ENCODE results near the gene WDR6. TPM values are rescaled to one million over a fixed set of nuclear protein-coding genes. Genes with fewer than 3 reads are reported as not detected.

Gene WDR6, protein sequence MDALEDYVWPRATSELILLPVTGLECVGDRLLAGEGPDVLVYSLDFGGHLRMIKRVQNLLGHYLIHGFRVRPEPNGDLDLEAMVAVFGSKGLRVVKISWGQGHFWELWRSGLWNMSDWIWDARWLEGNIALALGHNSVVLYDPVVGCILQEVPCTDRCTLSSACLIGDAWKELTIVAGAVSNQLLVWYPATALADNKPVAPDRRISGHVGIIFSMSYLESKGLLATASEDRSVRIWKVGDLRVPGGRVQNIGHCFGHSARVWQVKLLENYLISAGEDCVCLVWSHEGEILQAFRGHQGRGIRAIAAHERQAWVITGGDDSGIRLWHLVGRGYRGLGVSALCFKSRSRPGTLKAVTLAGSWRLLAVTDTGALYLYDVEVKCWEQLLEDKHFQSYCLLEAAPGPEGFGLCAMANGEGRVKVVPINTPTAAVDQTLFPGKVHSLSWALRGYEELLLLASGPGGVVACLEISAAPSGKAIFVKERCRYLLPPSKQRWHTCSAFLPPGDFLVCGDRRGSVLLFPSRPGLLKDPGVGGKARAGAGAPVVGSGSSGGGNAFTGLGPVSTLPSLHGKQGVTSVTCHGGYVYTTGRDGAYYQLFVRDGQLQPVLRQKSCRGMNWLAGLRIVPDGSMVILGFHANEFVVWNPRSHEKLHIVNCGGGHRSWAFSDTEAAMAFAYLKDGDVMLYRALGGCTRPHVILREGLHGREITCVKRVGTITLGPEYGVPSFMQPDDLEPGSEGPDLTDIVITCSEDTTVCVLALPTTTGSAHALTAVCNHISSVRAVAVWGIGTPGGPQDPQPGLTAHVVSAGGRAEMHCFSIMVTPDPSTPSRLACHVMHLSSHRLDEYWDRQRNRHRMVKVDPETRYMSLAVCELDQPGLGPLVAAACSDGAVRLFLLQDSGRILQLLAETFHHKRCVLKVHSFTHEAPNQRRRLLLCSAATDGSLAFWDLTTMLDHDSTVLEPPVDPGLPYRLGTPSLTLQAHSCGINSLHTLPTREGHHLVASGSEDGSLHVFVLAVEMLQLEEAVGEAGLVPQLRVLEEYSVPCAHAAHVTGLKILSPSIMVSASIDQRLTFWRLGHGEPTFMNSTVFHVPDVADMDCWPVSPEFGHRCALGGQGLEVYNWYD
- 65.0 to 73.0 TPM (median 69.3 TPM) in 5 replicates for total RNA-seq (2022; extraction: Qiagen RNA extraction)

DNA sequence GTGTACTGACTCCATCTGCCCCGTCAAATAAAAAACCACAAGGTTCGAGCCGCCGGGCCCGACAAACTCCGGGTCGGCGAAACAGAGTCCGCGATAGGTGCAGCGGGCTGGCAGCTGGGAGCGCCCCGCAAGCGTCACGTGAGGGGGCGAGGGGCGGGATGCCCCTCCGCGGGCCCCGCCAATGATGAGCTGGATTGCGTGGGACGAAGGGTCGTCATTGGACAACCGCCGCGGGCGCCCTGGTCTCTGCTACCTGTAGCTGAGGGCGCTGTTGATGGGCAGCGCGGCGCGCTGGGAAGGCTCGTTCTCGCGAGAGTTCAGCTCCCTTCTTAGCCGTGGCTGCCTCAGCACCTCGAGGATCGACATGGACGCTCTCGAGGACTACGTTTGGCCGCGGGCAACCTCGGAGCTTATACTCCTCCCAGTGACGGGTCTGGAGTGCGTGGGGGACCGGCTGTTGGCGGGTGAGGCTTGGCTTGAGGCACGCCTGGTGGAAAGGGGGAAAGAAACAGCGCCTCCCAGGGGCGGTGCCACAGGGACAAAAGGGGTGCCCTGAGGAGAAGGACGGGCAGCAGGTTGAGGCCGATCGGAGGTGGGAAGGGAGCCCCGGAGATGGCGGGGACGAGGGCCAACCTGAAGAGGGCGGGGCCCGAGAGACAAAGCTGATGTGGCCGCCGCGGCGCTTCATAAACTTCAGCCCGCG is at the start of gene WDR6:
Gene WDR6, plus strand, starts transcription at position 324 of the 703 bp plus-strand sequence. Its CDS starts 41 bp downstream, at position 365.

DNA sequence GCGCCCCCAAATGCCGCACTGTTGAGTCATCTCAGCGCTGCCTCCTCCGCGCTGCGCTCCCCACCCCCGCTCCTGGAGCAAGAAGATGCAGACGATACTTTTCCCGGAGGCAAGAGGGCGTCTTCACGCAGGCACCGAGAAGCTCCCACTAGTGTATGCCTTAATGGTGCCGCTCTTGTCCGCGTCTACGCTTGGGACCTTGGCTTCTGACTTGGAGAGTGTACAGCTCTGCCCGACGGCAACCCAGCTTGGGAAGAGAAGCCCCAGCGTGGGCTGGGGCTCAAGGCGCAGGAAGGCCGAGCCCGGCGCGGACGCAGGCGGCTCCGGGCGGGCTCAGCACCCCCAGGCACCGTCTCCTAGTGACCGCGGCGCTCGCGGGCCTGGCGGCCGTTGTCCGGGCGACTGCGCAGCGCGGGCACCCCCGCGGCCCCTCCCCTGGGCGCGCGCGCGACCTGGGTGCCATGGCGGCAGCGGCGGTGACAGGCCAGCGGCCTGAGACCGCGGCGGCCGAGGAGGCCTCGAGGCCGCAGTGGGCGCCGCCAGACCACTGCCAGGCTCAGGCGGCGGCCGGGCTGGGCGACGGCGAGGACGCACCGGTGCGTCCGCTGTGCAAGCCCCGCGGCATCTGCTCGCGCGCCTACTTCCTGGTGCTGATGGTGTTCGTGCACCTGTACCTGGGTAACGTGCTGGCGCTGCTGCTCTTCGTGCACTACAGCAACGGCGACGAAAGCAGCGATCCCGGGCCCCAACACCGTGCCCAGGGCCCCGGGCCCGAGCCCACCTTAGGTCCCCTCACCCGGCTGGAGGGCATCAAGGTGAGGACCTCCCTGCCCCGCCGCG is 17.2 kb upstream of the WDR6 start, which contains the start of gene P4HTM:
Gene P4HTM, plus strand, starts transcription at position 446 of the 840 bp plus-strand sequence. Its CDS starts 16 bp downstream, at position 462.

DNA sequence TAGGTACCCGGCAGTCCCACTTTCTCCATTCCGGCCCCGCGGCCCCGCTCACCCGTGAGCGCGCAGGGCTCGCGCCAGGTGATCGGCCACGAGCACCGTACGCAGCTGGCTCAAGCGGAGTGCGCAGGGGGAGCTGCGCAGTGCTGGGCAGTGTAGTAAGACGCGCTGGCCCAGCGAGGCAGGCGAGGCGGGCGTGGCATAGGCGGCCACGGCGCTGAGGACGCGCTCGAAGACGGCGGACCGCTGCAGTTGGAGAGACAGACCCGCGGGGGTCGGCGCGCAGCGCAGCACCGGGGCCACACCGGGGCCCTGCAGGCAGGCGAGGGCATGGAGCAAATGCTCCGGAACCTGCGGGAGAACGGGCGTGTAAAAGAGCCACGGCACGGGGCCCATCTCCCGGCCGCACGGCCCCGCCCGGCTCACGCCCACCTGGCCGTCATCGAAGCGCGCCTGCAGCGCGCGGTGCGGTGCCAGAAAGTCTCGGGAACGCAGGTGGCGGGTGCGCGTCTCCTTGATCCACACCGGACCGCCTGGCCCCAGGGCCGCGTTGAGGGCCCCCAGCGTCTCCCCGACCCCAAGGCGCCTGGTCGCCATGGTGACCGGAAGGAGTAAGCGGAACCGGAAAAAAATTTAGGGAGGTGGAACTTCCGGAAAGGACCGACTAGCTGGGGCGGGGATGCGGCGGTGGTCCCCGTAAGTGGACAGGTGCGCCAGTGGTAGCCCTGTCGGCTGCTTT is 10.9 kb downstream of the WDR6 start, which contains the start of gene DALRD3:
Gene DALRD3, minus strand, starts transcription at position 610 of the 736 bp plus-strand sequence. Its CDS starts 16 bp downstream, at position 594.

DNA sequence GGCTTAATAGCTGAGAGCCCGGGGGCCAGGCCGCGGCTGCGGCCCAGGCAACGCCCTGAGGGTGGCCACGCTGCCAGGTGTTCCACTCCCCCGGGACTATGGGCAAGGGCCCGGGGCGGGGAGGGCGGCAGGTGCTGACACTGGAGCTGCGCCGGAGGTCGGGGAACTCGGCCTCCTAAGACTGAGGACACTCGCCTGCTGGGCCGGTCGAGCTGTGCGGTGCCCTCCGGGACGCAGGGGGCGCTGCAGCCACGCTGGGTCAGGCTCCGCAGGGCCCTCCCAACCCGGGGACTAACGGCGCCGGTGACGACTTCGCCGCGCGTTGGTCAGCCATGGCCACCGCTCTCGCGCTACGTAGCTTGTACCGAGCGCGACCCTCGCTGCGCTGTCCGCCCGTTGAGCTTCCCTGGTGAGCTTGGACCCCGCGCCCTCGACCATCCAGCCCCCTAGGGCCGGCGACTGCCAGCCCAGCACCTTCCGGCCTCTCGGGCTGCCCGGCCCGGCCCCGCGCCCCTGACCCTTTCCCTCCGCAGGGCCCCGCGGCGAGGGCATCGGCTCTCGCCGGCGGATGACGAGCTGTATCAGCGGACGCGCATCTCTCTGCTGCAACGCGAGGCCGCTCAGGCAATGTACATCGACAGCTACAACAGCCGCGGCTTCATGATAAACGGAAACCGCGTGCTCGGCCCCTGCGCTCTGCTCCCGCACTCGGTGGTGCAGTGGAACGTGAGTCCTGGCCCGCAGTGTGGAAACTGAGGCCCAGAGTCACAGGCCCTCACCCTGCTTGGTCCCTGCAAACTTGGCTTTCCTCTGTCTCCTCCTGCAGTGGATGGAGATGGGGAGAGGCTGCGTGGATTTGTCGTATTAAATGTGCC is 14.9 kb downstream of the WDR6 start, which contains the start of gene NDUFAF3:
Gene NDUFAF3, plus strand, starts transcription at position 309 of the 875 bp plus-strand sequence. Its CDS starts 24 bp downstream, at position 333.

DNA sequence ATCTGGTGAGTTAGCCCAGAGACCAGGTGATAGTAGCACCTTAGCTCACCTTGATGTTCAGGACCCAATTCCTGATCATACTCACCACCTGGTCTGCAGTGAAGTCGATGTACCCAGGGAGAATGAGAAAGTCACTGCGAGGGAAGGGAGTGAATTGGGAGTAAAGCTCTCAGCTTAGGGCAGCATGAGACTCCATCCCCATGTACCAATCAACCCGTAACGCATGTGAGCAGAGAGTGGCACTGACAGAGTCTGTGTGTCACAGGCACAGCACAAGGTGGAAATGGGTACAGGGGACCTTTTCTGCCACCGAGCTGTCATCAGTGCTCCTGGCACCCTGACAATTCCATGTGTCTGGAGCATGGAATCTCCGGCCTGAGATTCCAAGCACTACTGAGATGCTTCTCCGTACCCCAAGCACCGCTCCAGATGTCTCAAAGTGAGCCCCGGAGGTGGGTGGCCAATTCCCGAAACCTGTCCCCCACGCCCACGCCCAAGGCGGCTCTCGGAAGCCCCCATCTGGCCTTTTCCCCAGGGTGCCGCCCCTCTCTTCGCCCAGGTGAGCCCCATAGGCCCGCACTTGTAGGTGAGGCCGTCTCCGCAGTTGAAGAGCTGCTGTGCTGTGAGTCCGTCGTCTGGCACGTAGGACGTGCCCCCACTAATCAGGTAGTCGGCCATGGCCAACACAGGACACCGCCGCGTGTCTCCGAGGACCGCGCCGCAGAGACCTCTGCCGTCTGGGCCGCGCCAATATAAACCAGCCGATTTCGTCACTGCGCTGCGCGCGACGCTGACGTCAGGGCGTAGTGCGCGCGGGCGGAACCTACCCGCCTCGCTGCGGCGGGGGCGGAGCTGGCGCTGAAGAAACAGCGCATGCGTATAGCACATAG is 21.7 kb downstream of the WDR6 start, which contains the start of gene IMPDH2:
Gene IMPDH2, minus strand, starts transcription at position 726 of the 890 bp plus-strand sequence. Its CDS starts 48 bp downstream, at position 678.

Other genes starting within 250 kb of the WDR6 start
- gene PRKAR2A, start 159.5 kb upstream of the WDR6 start, total RNA-seq (2022; extraction: Qiagen RNA extraction) = 15.6 to 21.7 TPM (median 19.1 TPM) in 5 replicates
- 10.3 to 12.0 TPM (median 11.3 TPM) in 5 replicates for gene SLC25A20, start 108.5 kb upstream of the WDR6 start, total RNA-seq (2022; extraction: Qiagen RNA extraction)
- gene ARIH2, start 88.5 kb upstream of the WDR6 start, total RNA-seq (2022; extraction: Qiagen RNA extraction) = 52.5 to 66.6 TPM (median 58.1 TPM) in 5 replicates
- 12.2 to 20.2 TPM (median 17.5 TPM) in 5 replicates for gene P4HTM, start 17.1 kb upstream of the WDR6 start, total RNA-seq (2022; extraction: Qiagen RNA extraction)
- gene DALRD3, start 11.2 kb downstream of the WDR6 start, total RNA-seq (2022; extraction: Qiagen RNA extraction) = 20.3 to 25.8 TPM (median 24.4 TPM) in 5 replicates
- 49.6 to 89.0 TPM (median 87.8 TPM) in 5 replicates for gene NDUFAF3, start 14.7 kb downstream of the WDR6 start, total RNA-seq (2022; extraction: Qiagen RNA extraction)
- 147 to 182 TPM (median 153 TPM) in 5 replicates for gene IMPDH2, start 22.0 kb downstream of the WDR6 start, total RNA-seq (2022; extraction: Qiagen RNA extraction)
- 35.1 to 42.1 TPM (median 35.9 TPM) in 5 replicates for gene QRICH1, start 86.7 kb downstream of the WDR6 start, total RNA-seq (2022; extraction: Qiagen RNA extraction)
- gene QARS1, start 97.4 kb downstream of the WDR6 start, total RNA-seq (2022; extraction: Qiagen RNA extraction) = 121 to 163 TPM (median 145 TPM) in 5 replicates
- gene USP19, start 113.4 kb downstream of the WDR6 start, total RNA-seq (2022; extraction: Qiagen RNA extraction) = 20.0 to 23.6 TPM (median 21.9 TPM) in 5 replicates
- gene LAMB2, start 125.7 kb downstream of the WDR6 start, total RNA-seq (2022; extraction: Qiagen RNA extraction) = 92.5 to 109 TPM (median 101 TPM) in 5 replicates
- 11.6 to 15.2 TPM (median 14.6 TPM) in 5 replicates for gene CCDC71, start 158.9 kb downstream of the WDR6 start, total RNA-seq (2022; extraction: Qiagen RNA extraction)
- gene KLHDC8B, start 164.2 kb downstream of the WDR6 start, total RNA-seq (2022; extraction: Qiagen RNA extraction) = 3.2 to 6.7 TPM (median 5.4 TPM) in 5 replicates

Data from A549 treated with Hydrocortisone at 1 μM for 4 hours (cell line).